Neural progenitor cell (in vitro differentiated cells): ENCODE results near the gene MRPL27. TPM values are rescaled to one million over a fixed set of nuclear protein-coding genes. Genes with fewer than 3 reads are reported as not detected.

ENCODE experiments used
- DNase-seq: peaks from one replicate; pipeline ENCODE4 v3.0.0-alpha.2; 2016; ENCODE audit warnings: low spot score
- H2AFZ ChIP-seq: fragments of 200-600 bp; sonication (generic); replicated peaks from 2 replicates; pipeline ENCODE4 v1.6.1; 2016; ENCODE audit warnings: antibody characterized with exemption
- H3F3A ChIP-seq: fragments of 200-600 bp; sonication (generic); 2 replicates; pipeline ENCODE4 v1.6.1; 2016; ENCODE audit warnings: antibody characterized with exemption, low read depth
- H3K27ac ChIP-seq: fragments of 200-600 bp; sonication (generic); 2 replicates; pipeline ENCODE4 v1.5.1; 2016; ENCODE audit warnings: mild to moderate bottlenecking
- H3K27me3 ChIP-seq: fragments of 200-600 bp; sonication (generic); 2 replicates; pipeline ENCODE4 v1.6.1; 2016; ENCODE audit warnings: mild to moderate bottlenecking, moderate library complexity
- H3K36me3 ChIP-seq: fragments of 200-600 bp; sonication (generic); 2 replicates; pipeline ENCODE4 v1.5.1; 2016
- H3K4me1 ChIP-seq: fragments of 200-600 bp; sonication (generic); 2 replicates; pipeline ENCODE4 v1.6.1; 2016; ENCODE audit warnings: mixed run types
- H3K4me2 ChIP-seq: fragments of 200-600 bp; sonication (generic); 2 replicates; pipeline ENCODE4 v1.6.1; 2016
- H3K4me3 ChIP-seq: fragments of 200-600 bp; sonication (generic); 2 replicates; pipeline ENCODE4 v1.5.1; 2016
- H3K79me2 ChIP-seq: fragments of 200-600 bp; sonication (generic); 2 replicates; pipeline ENCODE4 v1.6.1; 2016; ENCODE audit warnings: low read depth
- H3K9ac ChIP-seq: fragments of 200-600 bp; sonication (generic); 2 replicates; pipeline ENCODE4 v1.6.1; 2016
- H3K9me3 ChIP-seq: fragments of 200-600 bp; sonication (generic); 2 replicates; pipeline ENCODE4 v1.5.1; 2016; ENCODE audit warnings: low read depth
- H4K20me1 ChIP-seq: fragments of 200-600 bp; sonication (generic); 2 replicates; pipeline ENCODE4 v1.6.1; 2016; ENCODE audit warnings: low read depth
- H3K27ac Mint-ChIP-seq: 3 replicates; pipeline ENCODE4 v1.8.0; 2021; ENCODE audit warnings: mixed read lengths
- H3K27me3 Mint-ChIP-seq: 2 replicates; pipeline ENCODE4 v1.8.0; 2022; ENCODE audit warnings: low read depth, mild to moderate bottlenecking, inconsistent platforms, moderate library complexity, mixed read lengths; ENCODE audit not compliant: insufficient read depth
- H3K36me3 Mint-ChIP-seq: 3 replicates; pipeline ENCODE4 v1.8.0; 2021; ENCODE audit warnings: mixed read lengths
- H3K4me1 Mint-ChIP-seq: 3 replicates; pipeline ENCODE4 v1.8.0; 2021; ENCODE audit warnings: mixed read lengths
- H3K4me3 Mint-ChIP-seq: 3 replicates; pipeline ENCODE4 v1.8.0; 2021; ENCODE audit warnings: mild to moderate bottlenecking, moderate library complexity, mixed read lengths
- H3K9me3 Mint-ChIP-seq: 3 replicates; pipeline ENCODE4 v1.8.0; 2020; ENCODE audit warnings: mixed read lengths
- EZH2 ChIP-seq: fragments of 200-600 bp; sonication (generic); IDR thresholded peaks from 2 replicates; pipeline ENCODE4 v1.6.1; 2017; ENCODE audit warnings: antibody characterized with exemption, mild to moderate bottlenecking, moderate library complexity
- EZH2phosphoT487 ChIP-seq: fragments of 200-600 bp; sonication (generic); IDR thresholded peaks from 2 replicates; pipeline ENCODE4 v1.6.1; 2017; ENCODE audit warnings: antibody characterized with exemption
- total RNA-seq: library from RNA; depleted of rRNA; stranded (reverse); fragments of >200 nt; gene quantifications from 2 replicates; pipeline ENCODE4 v1.2.3, GENCODE V29; 2015; ENCODE audit warnings: low replicate concordance
- TF ChIP-seq, protein P1 (sequence below): fragments of 200-600 bp; sonication (generic); IDR thresholded peaks from 2 replicates; pipeline ENCODE4 v1.5.1; 2017; ENCODE audit warnings: antibody characterized with exemption, mild to moderate bottlenecking

The MRPL27 gene
- total RNA-seq, 1 donor from 2014 or later: 39.1 TPM

DNA sequence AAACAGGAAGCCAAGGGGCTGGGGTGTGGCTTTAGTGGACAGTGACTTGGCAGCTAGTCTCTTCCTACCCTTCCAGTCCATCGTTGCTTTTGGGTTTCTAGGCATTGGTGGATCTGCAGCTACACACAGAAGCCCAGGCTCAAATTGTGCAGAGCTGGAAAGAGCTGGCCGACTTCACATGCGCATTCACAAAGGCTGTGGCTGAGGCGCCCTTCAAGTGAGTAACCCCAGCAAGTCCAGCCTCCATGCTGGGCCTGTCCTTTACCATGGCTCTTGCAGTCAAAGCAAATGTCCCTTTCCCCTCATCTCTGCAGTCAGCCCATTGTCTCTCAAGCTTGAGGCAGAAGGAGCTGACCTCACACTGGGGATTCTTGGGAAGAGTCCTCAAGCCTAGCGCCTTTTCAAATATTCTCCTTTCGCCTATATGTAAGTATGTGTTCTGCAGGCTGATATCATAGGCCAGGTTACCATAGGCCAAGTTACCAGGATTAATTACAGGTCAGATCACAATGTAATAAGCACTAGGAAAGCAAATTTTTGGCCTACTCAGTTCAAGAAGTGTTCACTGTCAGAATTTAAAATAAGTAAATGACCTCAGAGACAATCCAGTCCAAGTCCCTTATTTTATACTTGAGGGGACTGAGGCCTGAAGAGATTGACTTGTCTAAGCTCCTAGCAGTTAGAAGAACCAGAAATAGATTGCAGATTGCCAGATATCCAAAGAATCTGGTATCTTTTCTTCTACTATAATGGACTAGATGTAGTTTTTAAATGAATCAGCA is 6.6 kb upstream of the MRPL27 start:
- H3K4me3 ChIP-seq: no peak overlapping the region
- no peak overlapping the region for H3K27ac ChIP-seq
- no peak for DNase-seq
- H3K9me3 Mint-ChIP-seq: no peaks in the 10 kb centered on the region
- H3K36me3 Mint-ChIP-seq: peaks cover 18% of the 10 kb centered on the region
- no peaks in the 10 kb centered on the region for H3K36me3 ChIP-seq
- TF ChIP-seq EZH2: no peak
- TF ChIP-seq EZH2phosphoT487: no peak
- TF ChIP-seq, protein P1, sequence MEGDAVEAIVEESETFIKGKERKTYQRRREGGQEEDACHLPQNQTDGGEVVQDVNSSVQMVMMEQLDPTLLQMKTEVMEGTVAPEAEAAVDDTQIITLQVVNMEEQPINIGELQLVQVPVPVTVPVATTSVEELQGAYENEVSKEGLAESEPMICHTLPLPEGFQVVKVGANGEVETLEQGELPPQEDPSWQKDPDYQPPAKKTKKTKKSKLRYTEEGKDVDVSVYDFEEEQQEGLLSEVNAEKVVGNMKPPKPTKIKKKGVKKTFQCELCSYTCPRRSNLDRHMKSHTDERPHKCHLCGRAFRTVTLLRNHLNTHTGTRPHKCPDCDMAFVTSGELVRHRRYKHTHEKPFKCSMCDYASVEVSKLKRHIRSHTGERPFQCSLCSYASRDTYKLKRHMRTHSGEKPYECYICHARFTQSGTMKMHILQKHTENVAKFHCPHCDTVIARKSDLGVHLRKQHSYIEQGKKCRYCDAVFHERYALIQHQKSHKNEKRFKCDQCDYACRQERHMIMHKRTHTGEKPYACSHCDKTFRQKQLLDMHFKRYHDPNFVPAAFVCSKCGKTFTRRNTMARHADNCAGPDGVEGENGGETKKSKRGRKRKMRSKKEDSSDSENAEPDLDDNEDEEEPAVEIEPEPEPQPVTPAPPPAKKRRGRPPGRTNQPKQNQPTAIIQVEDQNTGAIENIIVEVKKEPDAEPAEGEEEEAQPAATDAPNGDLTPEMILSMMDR: no peak
- H3K9me3 ChIP-seq: no peaks in the 10 kb centered on the region
- H3K9ac ChIP-seq: no peak overlapping the region
- no peaks in the 10 kb centered on the region for H4K20me1 ChIP-seq
- no peaks in the 10 kb centered on the region for H3F3A ChIP-seq
- no peak overlapping the region for H3K4me3 Mint-ChIP-seq
- no peaks in the 10 kb centered on the region for H3K4me1 Mint-ChIP-seq
- no peaks in the 10 kb centered on the region for H3K27me3 Mint-ChIP-seq
- H3K27me3 ChIP-seq: no peaks in the 10 kb centered on the region
- H2AFZ ChIP-seq: no peak overlapping the region
- no peak overlapping the region for H3K4me2 ChIP-seq
- no peaks in the 10 kb centered on the region for H3K4me1 ChIP-seq
- H3K27ac Mint-ChIP-seq: no peak overlapping the region
- no peaks in the 10 kb centered on the region for H3K79me2 ChIP-seq

DNA sequence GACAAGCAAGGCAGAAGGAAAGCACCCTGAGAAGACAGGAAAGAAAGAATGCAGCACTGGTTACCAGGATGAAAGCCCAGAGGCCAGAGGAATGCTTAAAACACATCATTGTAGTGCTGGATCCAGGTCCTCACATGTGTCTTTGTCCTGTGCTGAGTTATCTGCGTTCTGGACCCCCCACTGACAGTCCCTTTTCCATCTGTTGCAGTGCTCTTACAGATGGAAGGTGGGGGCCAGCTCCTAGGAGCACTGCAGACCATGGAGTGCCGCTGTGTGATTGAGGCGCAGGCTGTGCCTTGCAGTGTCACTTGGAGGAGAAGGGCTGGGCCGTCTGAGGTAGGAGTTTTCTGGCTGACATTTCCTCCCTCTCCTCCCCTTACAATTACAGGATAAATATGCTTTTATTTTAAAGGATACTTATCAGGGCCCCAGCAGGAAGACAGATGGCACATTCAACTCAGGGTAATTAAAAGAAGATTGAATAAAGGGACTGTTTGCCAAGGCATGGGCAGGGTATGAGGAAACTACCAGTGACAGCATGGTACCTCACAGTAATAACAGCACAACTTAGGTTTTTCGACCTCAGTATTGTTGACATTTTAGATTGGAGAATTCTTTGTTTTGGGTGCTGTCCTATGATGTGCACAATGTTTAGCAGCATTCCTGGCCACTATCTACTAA is 3.0 kb upstream of the MRPL27 start:
- Mint-ChIP-seq H3K4me3 (no peak overlapping the region), H3K36me3 (peaks cover 11% of the 10 kb centered on the region)

DNA sequence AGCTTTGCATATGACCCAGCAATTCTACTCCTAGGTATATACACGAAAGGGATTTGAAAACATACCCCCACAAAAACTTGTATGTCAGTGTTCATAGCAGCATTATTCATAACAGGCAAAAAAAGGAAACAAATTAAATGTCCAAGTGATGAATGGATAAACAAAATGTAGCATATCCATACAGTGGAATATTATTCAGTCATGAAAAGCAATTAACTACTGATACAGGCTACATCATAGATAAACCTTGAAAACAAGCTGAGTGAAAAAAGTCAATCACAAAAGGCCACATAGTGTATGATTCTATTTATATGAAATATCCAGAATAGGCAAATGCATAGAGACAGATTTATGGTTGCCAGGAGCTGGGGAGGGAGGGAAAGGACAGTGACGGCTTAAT is 721 bp upstream of the MRPL27 start:
- Histone ChIP-seq H3K4me2 (peak overlapping the region; percentile 97), H3K36me3 (peaks cover 5% of the 10 kb centered on the region), H3K27ac (no peak overlapping the region), H3K4me3 (peak overlapping the region; percentile 85), H3K4me1 (peaks cover 6% of the 10 kb centered on the region), H3K9me3 (no peaks in the 10 kb centered on the region), H3K9ac (no peak overlapping the region), H2AFZ (no peak overlapping the region), H4K20me1 (no peaks in the 10 kb centered on the region), H3K79me2 (peaks cover 29% of the 10 kb centered on the region), H3F3A (peaks cover 4% of the 10 kb centered on the region), H3K27me3 (no peaks in the 10 kb centered on the region)
- no peak overlapping the region for H3K27ac Mint-ChIP-seq
- peaks cover 17% of the 10 kb centered on the region for H3K36me3 Mint-ChIP-seq
- H3K4me1 Mint-ChIP-seq: peaks cover 17% of the 10 kb centered on the region
- H3K27me3 Mint-ChIP-seq: peaks cover 4% of the 10 kb centered on the region
- TF ChIP-seq, protein P1: no peak
- no peak for TF ChIP-seq EZH2
- TF ChIP-seq EZH2phosphoT487: no peak
- H3K4me3 Mint-ChIP-seq: peak overlapping the region; percentile 99
- no peaks in the 10 kb centered on the region for H3K9me3 Mint-ChIP-seq
- DNase-seq: no peak

More for the DNA sequence above, 3.0 kb upstream of the MRPL27 start:
- Histone ChIP-seq H3K27ac (no peak overlapping the region), H3K4me2 (no peak overlapping the region), H3K4me1 (peaks cover 6% of the 10 kb centered on the region), H3K79me2 (peaks cover 25% of the 10 kb centered on the region), H4K20me1 (no peaks in the 10 kb centered on the region), H3K9ac (no peak overlapping the region), H3K27me3 (no peaks in the 10 kb centered on the region), H2AFZ (no peak overlapping the region), H3K36me3 (no peaks in the 10 kb centered on the region), H3F3A (peaks cover 4% of the 10 kb centered on the region), H3K9me3 (no peaks in the 10 kb centered on the region), H3K4me3 (no peak overlapping the region)
- H3K9me3 Mint-ChIP-seq: no peaks in the 10 kb centered on the region
- DNase-seq: no peak
- H3K27me3 Mint-ChIP-seq: peaks cover 2% of the 10 kb centered on the region
- H3K27ac Mint-ChIP-seq: no peak overlapping the region
- TF ChIP-seq, protein P1: no peak
- TF ChIP-seq EZH2 (no peak), EZH2phosphoT487 (no peak)
- peaks cover 17% of the 10 kb centered on the region for H3K4me1 Mint-ChIP-seq
